OCI-LY7 (cell line): ENCODE data around the gene ZFP42. TPM values are rescaled to one million over a fixed set of nuclear protein-coding genes. Genes with fewer than 3 reads are reported as not detected.
"Not testable (repeated sequence)": the region's sequence is repeated elsewhere in the genome, so short reads cannot be mapped to it uniquely, and the experiment has no call there.

Experiments used
- BruUV-seq: library from RNA; stranded (reverse); fragments of 400-500 nt; replicated peaks from 2 replicates; lab custom pipeline; 2021; lab: Mats Ljungman, UMichigan
- CTCF ChIA-PET: fragments of 300-600 bp; sonication (Branson Sonifier 250); formaldehyde crosslinking; loops from one replicate; lab custom pipeline; 2022; ENCODE audit warnings: antibody characterized with exemption; ENCODE audit not compliant: unreplicated experiment; lab: Charles Lee
- POLR2A ChIA-PET: fragments of 300-600 bp; sonication (Branson Sonifier 250); formaldehyde crosslinking; loops from one replicate; lab custom pipeline; 2022; ENCODE audit warnings: antibody characterized with exemption; lab: Charles Lee
- DNase-seq: peaks from one replicate; pipeline ENCODE4 v3.0.0-alpha.2; 2015; ENCODE audit warnings: low spot score
- H2AFZ ChIP-seq: fragments of 200-600 bp; sonication (generic), shearing (Covaris generic); 2 replicates; pipeline ENCODE4 v1.6.1; 2014; ENCODE audit warnings: mild to moderate bottlenecking, antibody characterized with exemption, low read length, moderate library complexity
- H3K27ac ChIP-seq: fragments of 200-600 bp; sonication (generic); 2 replicates; pipeline ENCODE4 v1.5.1; 2014; ENCODE audit warnings: mixed run types, low read depth, mild to moderate bottlenecking, moderate library complexity, low read length, inconsistent platforms; ENCODE audit not compliant: poor library complexity, severe bottlenecking
- H3K36me3 ChIP-seq: fragments of 200-600 bp; sonication (generic); 2 replicates; pipeline ENCODE4 v1.6.1; 2014; ENCODE audit warnings: mild to moderate bottlenecking, antibody characterized with exemption, low read length, moderate library complexity, mixed read lengths; ENCODE audit not compliant: insufficient read depth
- H3K4me1 ChIP-seq: fragments of 200-600 bp; sonication (generic); 2 replicates; pipeline ENCODE4 v1.5.1; 2014; ENCODE audit warnings: mild to moderate bottlenecking, low read length; ENCODE audit not compliant: insufficient read depth, poor library complexity, severe bottlenecking
- H3K4me2 ChIP-seq: fragments of 200-600 bp; sonication (generic); 2 replicates; pipeline ENCODE4 v1.6.1; 2014; ENCODE audit warnings: mild to moderate bottlenecking, low read length
- H3K4me3 ChIP-seq: fragments of 200-600 bp; sonication (generic); 2 replicates; pipeline ENCODE4 v1.5.1; 2014; ENCODE audit warnings: mild to moderate bottlenecking, low read depth, low read length; ENCODE audit not compliant: poor library complexity, severe bottlenecking
- H3K79me2 ChIP-seq: fragments of 200-600 bp; sonication (generic); 2 replicates; pipeline ENCODE4 v1.6.1; 2016; ENCODE audit warnings: low read depth, mild to moderate bottlenecking, low read length, moderate library complexity, mixed read lengths; ENCODE audit not compliant: insufficient read depth
- H3K9me2 ChIP-seq: fragments of 200-600 bp; sonication (generic); 2 replicates; pipeline ENCODE4 v1.6.1; 2016; ENCODE audit warnings: mild to moderate bottlenecking, low read length, mixed read lengths; ENCODE audit not compliant: insufficient read depth
- H3K9me3 ChIP-seq: fragments of 200-600 bp; sonication (generic); 2 replicates; pipeline ENCODE4 v1.6.1; 2014; ENCODE audit warnings: mild to moderate bottlenecking, mixed run types, low read length, mixed read lengths
- H4K20me1 ChIP-seq: fragments of 200-600 bp; sonication (generic); 2 replicates; pipeline ENCODE4 v1.6.1; 2014; ENCODE audit warnings: mild to moderate bottlenecking, antibody characterized with exemption, low read length, moderate library complexity, mixed read lengths; ENCODE audit not compliant: insufficient read depth
- CTCF ChIP-seq: fragments of 200-600 bp; sonication (generic); conservative IDR thresholded peaks from 2 replicates; pipeline ENCODE4 v1.5.1; 2014; ENCODE audit warnings: mild to moderate bottlenecking, antibody characterized with exemption, low read length, moderate library complexity, mixed read lengths
- EZH2phosphoT487 ChIP-seq: fragments of 200-600 bp; sonication (generic); IDR thresholded peaks from 2 replicates; pipeline ENCODE4 v1.6.1; 2018; ENCODE audit warnings: low read depth, borderline replicate concordance, mild to moderate bottlenecking, mixed run types, antibody characterized with exemption, low read length, moderate library complexity, mixed read lengths
- intact Hi-C: fragments of 100-400 bp; cut with micrococcal nuclease; formaldehyde crosslinking; loops from one replicate; pipeline ENCODE4 v1.10.0; 2022; ENCODE audit not compliant: unreplicated experiment
- total RNA-seq, 2 experiments: library from RNA; depleted of rRNA in 1 of 2; stranded (reverse); fragments of >200 nt in 1 of 2; shearing (Covaris generic) in 1 of 2; gene quantifications; 2 replicates each; pipeline ENCODE4 v1.2.3, GENCODE V29; 2014 to 2022

ZFP42 gene
- total RNA-seq, 2 experiments from 2014 or later, result not detected

- no peak overlapping the region for H3K4me2 ChIP-seq
- no peak overlapping the region for H3K4me3 ChIP-seq
- H4K20me1 ChIP-seq, result no peaks in the 10 kb centered on the region
- H2AFZ ChIP-seq, result no peak overlapping the region
- no peaks in the 10 kb centered on the region for H3K9me2 ChIP-seq
- H3K36me3 ChIP-seq, result no peaks in the 10 kb centered on the region
- intact Hi-C loops, result no loop called here
- H3K4me1 ChIP-seq, result no peaks in the 10 kb centered on the region
- H3K9me3 ChIP-seq, result no peaks in the 10 kb centered on the region
- ChIA-PET POLR2A (interaction anchor here (0.6 kb wide), 1 partner anchor 1645 kb away, joined by 7 read pairs; no protein-coding TSS in a partner anchor), CTCF (no interaction called here)
- no peak overlapping the region for H3K27ac ChIP-seq
- TF ChIP-seq CTCF (no peak), EZH2phosphoT487 (no peak)
- no TSS peak for BruUV-seq
- H3K79me2 ChIP-seq, result no peaks in the 10 kb centered on the region
- no peak for DNase-seq
These were observed 47.6 kb downstream of the ZFP42 start for GRCh38 chr4:188043154-188043553.

GRCh38 chr4:188045461-188045860 is 49.9 kb downstream of the ZFP42 start:
- H3K4me1 ChIP-seq, H3K9me2 ChIP-seq, H3K4me2 ChIP-seq, H3K4me3 ChIP-seq, intact Hi-C loops, POLR2A ChIA-PET, H3K36me3 ChIP-seq, H2AFZ ChIP-seq, H4K20me1 ChIP-seq, BruUV-seq, H3K79me2 ChIP-seq, DNase-seq, H3K27ac ChIP-seq, H3K9me3 ChIP-seq, CTCF ChIA-PET: not testable (repeated sequence)

- Histone ChIP-seq H3K4me1 (no peaks in the 10 kb centered on the region), H3K4me3 (no peak overlapping the region), H3K4me2 (no peak overlapping the region), H3K27ac (no peak overlapping the region), H2AFZ (no peak overlapping the region), H3K79me2 (no peaks in the 10 kb centered on the region), H4K20me1 (no peaks in the 10 kb centered on the region), H3K36me3 (no peaks in the 10 kb centered on the region), H3K9me3 (no peaks in the 10 kb centered on the region), H3K9me2 (no peaks in the 10 kb centered on the region)
- ChIA-PET POLR2A (no interaction called here), CTCF (no interaction called here)
- BruUV-seq, result no TSS peak
- TF ChIP-seq CTCF (no peak), EZH2phosphoT487 (no peak)
- no peak for DNase-seq
- intact Hi-C loops, result no loop called here
These were observed 51.1 kb downstream of the ZFP42 start for GRCh38 chr4:188046657-188047056.
